ENCODE data around the gene KCNJ10.

The KCNJ10 gene

GRCh38 chr1:159996653-159997052 lies 73.3 kb downstream of the KCNJ10 start:
- DNase-seq, result no peak

GRCh38 chr1:159994896-159995295 lies 75.1 kb downstream of the KCNJ10 start:
- no peak for DNase-seq

- DNase-seq, result no peak
Observed at GRCh38 chr1:159993911-159994310, 76.0 kb downstream of the KCNJ10 start.

- no peak for DNase-seq
Observed at GRCh38 chr1:159992161-159992560, 77.8 kb downstream of the KCNJ10 start.

- no peak for DNase-seq
Observed at GRCh38 chr1:159991513-159991912, 78.4 kb downstream of the KCNJ10 start.

- DNase-seq, result no peak
Observed at GRCh38 chr1:159990005-159990404, 80.0 kb downstream of the KCNJ10 start.

GRCh38 chr1:159989581-159989980 lies 80.4 kb downstream of the KCNJ10 start:
- no peak for DNase-seq

- DNase-seq, result no peak
Observed at GRCh38 chr1:159988006-159988405, 82.0 kb downstream of the KCNJ10 start.

GRCh38 chr1:159987186-159987585 lies 82.8 kb downstream of the KCNJ10 start:
- DNase-seq, result no peak

GRCh38 chr1:159986531-159986930 lies 83.4 kb downstream of the KCNJ10 start:
- no peak for DNase-seq

GRCh38 chr1:159986093-159986492 lies 83.9 kb downstream of the KCNJ10 start:
- no peak for DNase-seq

GRCh38 chr1:159985473-159985872 lies 84.5 kb downstream of the KCNJ10 start:
- DNase-seq, result no peak

- DNase-seq, result no peak
Observed at GRCh38 chr1:159983681-159984080, 86.3 kb downstream of the KCNJ10 start.

GRCh38 chr1:159982280-159982679 lies 87.7 kb downstream of the KCNJ10 start:
- no peak for DNase-seq

- DNase-seq, result no peak
Observed at GRCh38 chr1:159981351-159982055, 88.5 kb downstream of the KCNJ10 start.

- no peak for DNase-seq
Observed at GRCh38 chr1:159980786-159981185, 89.2 kb downstream of the KCNJ10 start.

- no peak for DNase-seq
Observed at GRCh38 chr1:159980076-159980475, 89.9 kb downstream of the KCNJ10 start.

GRCh38 chr1:159979257-159979656 lies 90.7 kb downstream of the KCNJ10 start:
- no peak for DNase-seq

GRCh38 chr1:159978107-159978398 lies 91.9 kb downstream of the KCNJ10 start:
- no peak for DNase-seq

GRCh38 chr1:159977364-159978106 lies 92.4 kb downstream of the KCNJ10 start:
- no peak for DNase-seq

GRCh38 chr1:159974350-159974965 lies 95.5 kb downstream of the KCNJ10 start:
- DNase-seq, result no peak

- DNase-seq, result no peak
Observed at GRCh38 chr1:159973350-159973940, 96.5 kb downstream of the KCNJ10 start.

Data from amygdala (tissue), 56 donors.